ENCODE measurements around the gene MDN1. TPM values are rescaled to one million over a fixed set of nuclear protein-coding genes. Genes with fewer than 3 reads are reported as not detected.

Gene MDN1
- total and polyA plus RNA-seq, 2 of the 8 experiments (the other 6 are each of a cell fraction or from before 2014, with no cell fraction given) = 53.5 to 179 TPM

DNA sequence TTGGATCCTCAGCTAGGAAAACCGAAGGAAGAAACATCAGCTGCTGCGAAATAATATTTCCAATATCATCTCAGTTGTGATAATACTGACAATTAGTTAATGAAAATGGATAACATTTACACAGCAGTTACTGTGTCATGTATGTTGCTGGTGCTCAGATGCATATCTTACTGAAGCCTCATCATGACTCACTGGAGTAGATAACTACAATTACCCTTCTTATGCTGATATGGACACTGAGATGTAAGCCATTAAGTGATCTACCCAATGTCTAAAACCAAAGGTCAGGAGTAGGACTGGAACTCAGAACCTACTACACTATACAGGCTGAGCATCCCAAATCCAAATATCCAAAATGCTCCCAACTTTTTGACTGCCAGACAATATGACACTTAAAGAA lies 126.4 kb downstream of the MDN1 start:
- H2BK120ac ChIP-seq (replicated peaks; ENCODE audit: low read depth, low read length) = no peak overlapping the region
- H4K8ac ChIP-seq (ENCODE audit: extremely low read depth, insufficient read depth, low read length) = no peak overlapping the region
- H4K20me1 ChIP-seq (replicated peaks in 1 of 2; ENCODE audit: control insufficient read depth in 1 of 2, insufficient read depth in 2 of 2, low read length in 2 of 2) = peaks cover 0 to 2% of the 10 kb centered on the region in 2 experiments
- CTCF ChIA-PET (ENCODE audit: partially characterized antibody) = interaction anchor here (0.9 kb wide), 1 partner anchor 23 kb away, joined by 4 read pairs; no protein-coding TSS in a partner anchor
- H2BK5ac ChIP-seq (ENCODE audit: low read depth, low read length) = no peak overlapping the region
- H3K27ac ChIP-seq (ENCODE audit: low read depth, low read length) = no peak overlapping the region
- H2AFZ ChIP-seq (ENCODE audit: low read length) = no peak overlapping the region
- no peak overlapping the region for H2BK15ac ChIP-seq (ENCODE audit: low read length)
- H3K4me1 ChIP-seq (replicated peaks in 1 of 4; ENCODE audit: control insufficient read depth in 3 of 4, insufficient read depth in 4 of 4, low read length in 3 of 4) = peaks cover 22 to 33% (median 25%) of the 10 kb centered on the region in 4 experiments
- no peak overlapping the region for H3K4me2 ChIP-seq (ENCODE audit: insufficient read depth in 1 of 2, low read depth in 2 of 2, low read length in 2 of 2)
- H4K5ac ChIP-seq (ENCODE audit: insufficient read length, low read depth, low read length) = no peak overlapping the region
- no peak overlapping the region for H4K91ac ChIP-seq (replicated peaks; ENCODE audit: insufficient read length, low read length)
- H3K36me3 ChIP-seq (ENCODE audit: control insufficient read depth in 2 of 4, insufficient read depth in 4 of 4, low read length in 3 of 4) = peaks cover 19 to 82% (median 52%) of the 10 kb centered on the region in 4 experiments
- H2BK12ac ChIP-seq (ENCODE audit: low read depth, low read length) = no peak overlapping the region
- FAIRE-seq = no peak
- peaks cover 0 to 3% of the 10 kb centered on the region in 2 experiments; a peak in 2 of 4 replicates for H3K79me2 ChIP-seq (ENCODE audit: control insufficient read depth in 1 of 2, insufficient read depth in 2 of 2, low read length in 2 of 2)
- no peak overlapping the region for H3K9ac ChIP-seq (replicated peaks in 1 of 4; ENCODE audit: extremely low read depth in 1 of 4, low read depth in 3 of 4, low read length in 3 of 4)
- peaks cover 2% of the 10 kb centered on the region; the same call in 1 of the 2 replicates for H3K79me1 ChIP-seq (ENCODE audit: low read depth, low read length)
- H3K23me2 ChIP-seq (ENCODE audit: low read depth, low read length) = no peaks in the 10 kb centered on the region; the same call in 1 of the 2 replicates
- no peaks in the 10 kb centered on the region for H3K27me3 ChIP-seq (replicated peaks in 1 of 4; ENCODE audit: control insufficient read depth in 3 of 4, extremely low read depth in 1 of 4, insufficient read depth in 3 of 4, low read length in 3 of 4)
- no peak for DNase-seq (ENCODE audit: low read depth in 1 of 2, low spot score in 2 of 2)
- WGBS, 2 experiments (ENCODE audit: extremely low coverage in 1 of 2, insufficient coverage in 1 of 2, insufficient read length in 1 of 2, insufficient replicate concordance in 2 of 2, low coverage in 1 of 2, low lambda C conversion rate in 2 of 2, missing lambda C conversion rate in 1 of 2) = 88% methylated on average over 2 of the region's 2 CpGs; no CpG with 5 or more reads in 1 of the 2 experiments
- H3K4ac ChIP-seq (replicated peaks; ENCODE audit: insufficient read length, low read depth, low read length) = no peak overlapping the region
- H3K4me3 ChIP-seq (ENCODE audit: extremely low read depth in 1 of 4, insufficient read depth in 2 of 4, low read depth in 3 of 4, low read length in 4 of 4) = no peak overlapping the region
- no peak overlapping the region for H3K14ac ChIP-seq (ENCODE audit: insufficient read length)
- H3K9me3 ChIP-seq (ENCODE audit: insufficient read depth in 2 of 2, low read depth in 1 of 2, low read length in 1 of 2) = no peaks in the 10 kb centered on the region
- H2BK20ac ChIP-seq (ENCODE audit: low read length) = no peak overlapping the region
- no peak overlapping the region for H3K18ac ChIP-seq (ENCODE audit: extremely low read depth, low read length)
- H3K23ac ChIP-seq (ENCODE audit: insufficient read length) = no peak overlapping the region
- POLR2A ChIA-PET (ENCODE audit: partially characterized antibody) = interaction anchor here (0.6 to 1.1 kb wide), 2 partner anchors 13 to 138 kb away, joined by 3 to 4 read pairs; no protein-coding TSS in a partner anchor
- H2AK5ac ChIP-seq (ENCODE audit: low read depth, low read length) = no peak overlapping the region
- H3K56ac ChIP-seq (replicated peaks; ENCODE audit: insufficient read length, low read depth, low read length) = no peak overlapping the region
- TF ChIP-seq KDM4A (IDR thresholded peaks at IDR 0.05; ENCODE audit: low read depth, low read length, severe bottlenecking) (no peak), FOSL1 (IDR thresholded peaks at IDR 0.05; ENCODE audit: insufficient read depth, low read depth, low read length) (no peak), RNF2 (IDR thresholded peaks at IDR 0.05; ENCODE audit: borderline replicate concordance, low read depth, low read length, missing control alignments, poor library complexity, severe bottlenecking) (no peak), CHD2 (IDR thresholded peaks at IDR 0.05; ENCODE audit: low read length) (no peak), CREB1 (IDR thresholded peaks at IDR 0.05) (no peak), ASH2L (IDR thresholded peaks at IDR 0.05; ENCODE audit: low read length) (no peak), SAP30 (IDR thresholded peaks at IDR 0.05; ENCODE audit: insufficient read depth, insufficient replicate concordance, low read length) (no peak), POLR2A (IDR thresholded peaks at IDR 0.05; ENCODE audit: control extremely low read depth in 1 of 2, low read depth in 2 of 2, low read length in 2 of 2) (no peak)
- TF ChIP-seq, protein P1, sequence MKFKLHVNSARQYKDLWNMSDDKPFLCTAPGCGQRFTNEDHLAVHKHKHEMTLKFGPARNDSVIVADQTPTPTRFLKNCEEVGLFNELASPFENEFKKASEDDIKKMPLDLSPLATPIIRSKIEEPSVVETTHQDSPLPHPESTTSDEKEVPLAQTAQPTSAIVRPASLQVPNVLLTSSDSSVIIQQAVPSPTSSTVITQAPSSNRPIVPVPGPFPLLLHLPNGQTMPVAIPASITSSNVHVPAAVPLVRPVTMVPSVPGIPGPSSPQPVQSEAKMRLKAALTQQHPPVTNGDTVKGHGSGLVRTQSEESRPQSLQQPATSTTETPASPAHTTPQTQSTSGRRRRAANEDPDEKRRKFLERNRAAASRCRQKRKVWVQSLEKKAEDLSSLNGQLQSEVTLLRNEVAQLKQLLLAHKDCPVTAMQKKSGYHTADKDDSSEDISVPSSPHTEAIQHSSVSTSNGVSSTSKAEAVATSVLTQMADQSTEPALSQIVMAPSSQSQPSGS (IDR thresholded peaks at IDR 0.05; ENCODE audit: low read length) = no peak
